ENCODE data around the gene ZMYND15. TPM values are rescaled to one million over a fixed set of nuclear protein-coding genes. Genes with fewer than 3 reads are reported as not detected.
A peak's percentile ranks its signal among the peaks of the same experiment; 100 is the strongest.

Gene ZMYND15
- total and polyA plus RNA-seq, 2 of the 13 experiments (the other 11 are each of a cell fraction or from before 2014, with no cell fraction given) = 0.24 to 2.7 TPM

DNA sequence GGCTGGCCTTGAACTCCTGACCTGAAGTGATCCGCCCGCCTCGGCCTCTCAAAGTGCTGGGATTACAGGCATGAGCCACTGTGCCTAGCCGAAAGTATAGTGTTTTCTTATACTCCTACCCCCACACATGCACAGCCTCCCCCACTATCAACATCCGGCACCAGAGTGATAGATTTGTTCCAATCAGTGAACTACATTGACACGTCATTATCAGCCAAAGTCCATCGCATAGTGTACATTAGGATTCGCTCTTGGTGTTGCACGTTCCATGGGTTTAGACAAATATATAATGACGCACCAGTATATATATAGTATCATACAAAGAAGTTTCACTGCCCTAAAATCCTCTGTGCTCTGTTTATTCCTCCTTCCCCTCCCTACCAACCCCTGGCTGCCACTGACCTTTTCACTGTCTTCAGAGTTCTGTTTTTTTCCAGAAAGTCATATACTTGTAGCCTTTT lies 20.2 kb downstream of the ZMYND15 start (continued):
- TF ChIP-seq, protein P1, sequence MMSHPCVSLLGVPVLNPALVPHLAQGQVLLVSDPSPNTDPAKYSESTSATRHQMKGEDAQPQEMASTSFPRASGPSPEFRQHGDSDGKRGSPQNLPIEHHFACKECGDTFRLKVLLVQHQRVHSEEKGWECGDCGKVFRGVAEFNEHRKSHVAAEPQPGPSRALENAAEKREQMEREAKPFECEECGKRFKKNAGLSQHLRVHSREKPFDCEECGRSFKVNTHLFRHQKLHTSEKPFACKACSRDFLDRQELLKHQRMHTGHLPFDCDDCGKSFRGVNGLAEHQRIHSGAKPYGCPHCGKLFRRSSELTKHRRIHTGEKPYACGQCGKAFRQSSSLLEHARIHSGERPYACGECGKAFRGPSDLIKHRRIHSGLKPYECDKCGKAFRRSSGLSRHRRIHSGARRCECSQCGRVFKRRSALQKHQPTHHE (CRISPR knock-in tag; IDR thresholded peaks at IDR 0.05; ENCODE audit: borderline replicate concordance) = peak; percentile 69; the same call in 1 of the 2 replicates
- peak; percentile 92 for TF ChIP-seq SAP130 (CRISPR knock-in tag; IDR thresholded peaks at IDR 0.05; ENCODE audit: low read depth)
- TF ChIP-seq ZFP36 (IDR thresholded peaks at IDR 0.05; ENCODE audit: borderline replicate concordance, low read depth, low read length, partially characterized antibody) = no peak
- TF ChIP-seq, protein P2, sequence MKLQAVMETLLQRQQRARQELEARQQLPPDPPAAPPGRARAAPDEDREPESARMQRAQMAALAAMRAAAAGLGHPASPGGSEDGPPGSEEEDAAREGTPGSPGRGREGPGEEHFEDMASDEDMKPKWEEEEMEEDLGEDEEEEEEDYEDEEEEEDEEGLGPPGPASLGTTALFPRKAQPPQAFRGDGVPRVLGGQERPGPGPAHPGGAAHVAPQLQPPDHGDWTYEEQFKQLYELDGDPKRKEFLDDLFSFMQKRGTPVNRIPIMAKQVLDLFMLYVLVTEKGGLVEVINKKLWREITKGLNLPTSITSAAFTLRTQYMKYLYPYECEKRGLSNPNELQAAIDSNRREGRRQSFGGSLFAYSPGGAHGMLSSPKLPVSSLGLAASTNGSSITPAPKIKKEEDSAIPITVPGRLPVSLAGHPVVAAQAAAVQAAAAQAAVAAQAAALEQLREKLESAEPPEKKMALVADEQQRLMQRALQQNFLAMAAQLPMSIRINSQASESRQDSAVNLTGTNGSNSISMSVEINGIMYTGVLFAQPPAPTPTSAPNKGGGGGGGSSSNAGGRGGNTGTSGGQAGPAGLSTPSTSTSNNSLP (IDR thresholded peaks at IDR 0.05; ENCODE audit: low read depth, low read length) = peak; percentile 97
- TF ChIP-seq, protein P3, sequence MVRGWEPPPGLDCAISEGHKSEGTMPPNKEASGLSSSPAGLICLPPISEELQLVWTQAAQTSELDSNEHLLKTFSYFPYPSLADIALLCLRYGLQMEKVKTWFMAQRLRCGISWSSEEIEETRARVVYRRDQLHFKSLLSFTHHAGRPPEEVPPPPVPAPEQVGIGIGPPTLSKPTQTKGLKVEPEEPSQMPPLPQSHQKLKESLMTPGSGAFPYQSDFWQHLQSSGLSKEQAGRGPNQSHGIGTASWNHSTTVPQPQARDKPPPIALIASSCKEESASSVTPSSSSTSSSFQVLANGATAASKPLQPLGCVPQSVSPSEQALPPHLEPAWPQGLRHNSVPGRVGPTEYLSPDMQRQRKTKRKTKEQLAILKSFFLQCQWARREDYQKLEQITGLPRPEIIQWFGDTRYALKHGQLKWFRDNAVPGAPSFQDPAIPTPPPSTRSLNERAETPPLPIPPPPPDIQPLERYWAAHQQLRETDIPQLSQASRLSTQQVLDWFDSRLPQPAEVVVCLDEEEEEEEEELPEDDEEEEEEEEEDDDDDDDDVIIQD (CRISPR knock-in tag; IDR thresholded peaks at IDR 0.05; ENCODE audit: low read depth) = peak; percentile 71
- TF ChIP-seq MIXL1 (CRISPR knock-in tag; IDR thresholded peaks at IDR 0.05) = peak; percentile 95
- no peak for TF ChIP-seq SCMH1 (CRISPR knock-in tag; IDR thresholded peaks at IDR 0.05; ENCODE audit: borderline replicate concordance)
- 0 out of 2 replicates have a peak, but pooled peaks have one; percentile 50 for TF ChIP-seq ZNF124 (CRISPR knock-in tag; IDR thresholded peaks at IDR 0.05)
- TF ChIP-seq RARG (CRISPR knock-in tag; IDR thresholded peaks at IDR 0.05; ENCODE audit: low read depth) = no peak
- TF ChIP-seq SOX5 (CRISPR knock-in tag; IDR thresholded peaks at IDR 0.05; ENCODE audit: borderline replicate concordance) = peak; percentile 86; the same call in 1 of the 2 replicates
- TF ChIP-seq, protein P4, sequence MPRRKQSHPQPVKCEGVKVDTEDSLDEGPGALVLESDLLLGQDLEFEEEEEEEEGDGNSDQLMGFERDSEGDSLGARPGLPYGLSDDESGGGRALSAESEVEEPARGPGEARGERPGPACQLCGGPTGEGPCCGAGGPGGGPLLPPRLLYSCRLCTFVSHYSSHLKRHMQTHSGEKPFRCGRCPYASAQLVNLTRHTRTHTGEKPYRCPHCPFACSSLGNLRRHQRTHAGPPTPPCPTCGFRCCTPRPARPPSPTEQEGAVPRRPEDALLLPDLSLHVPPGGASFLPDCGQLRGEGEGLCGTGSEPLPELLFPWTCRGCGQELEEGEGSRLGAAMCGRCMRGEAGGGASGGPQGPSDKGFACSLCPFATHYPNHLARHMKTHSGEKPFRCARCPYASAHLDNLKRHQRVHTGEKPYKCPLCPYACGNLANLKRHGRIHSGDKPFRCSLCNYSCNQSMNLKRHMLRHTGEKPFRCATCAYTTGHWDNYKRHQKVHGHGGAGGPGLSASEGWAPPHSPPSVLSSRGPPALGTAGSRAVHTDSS (CRISPR knock-in tag; conservative IDR thresholded peaks at IDR 0.05) = no peak
- no peak for TF ChIP-seq SIN3B (IDR thresholded peaks at IDR 0.05; ENCODE audit: low read length)
- TF ChIP-seq, protein P5, sequence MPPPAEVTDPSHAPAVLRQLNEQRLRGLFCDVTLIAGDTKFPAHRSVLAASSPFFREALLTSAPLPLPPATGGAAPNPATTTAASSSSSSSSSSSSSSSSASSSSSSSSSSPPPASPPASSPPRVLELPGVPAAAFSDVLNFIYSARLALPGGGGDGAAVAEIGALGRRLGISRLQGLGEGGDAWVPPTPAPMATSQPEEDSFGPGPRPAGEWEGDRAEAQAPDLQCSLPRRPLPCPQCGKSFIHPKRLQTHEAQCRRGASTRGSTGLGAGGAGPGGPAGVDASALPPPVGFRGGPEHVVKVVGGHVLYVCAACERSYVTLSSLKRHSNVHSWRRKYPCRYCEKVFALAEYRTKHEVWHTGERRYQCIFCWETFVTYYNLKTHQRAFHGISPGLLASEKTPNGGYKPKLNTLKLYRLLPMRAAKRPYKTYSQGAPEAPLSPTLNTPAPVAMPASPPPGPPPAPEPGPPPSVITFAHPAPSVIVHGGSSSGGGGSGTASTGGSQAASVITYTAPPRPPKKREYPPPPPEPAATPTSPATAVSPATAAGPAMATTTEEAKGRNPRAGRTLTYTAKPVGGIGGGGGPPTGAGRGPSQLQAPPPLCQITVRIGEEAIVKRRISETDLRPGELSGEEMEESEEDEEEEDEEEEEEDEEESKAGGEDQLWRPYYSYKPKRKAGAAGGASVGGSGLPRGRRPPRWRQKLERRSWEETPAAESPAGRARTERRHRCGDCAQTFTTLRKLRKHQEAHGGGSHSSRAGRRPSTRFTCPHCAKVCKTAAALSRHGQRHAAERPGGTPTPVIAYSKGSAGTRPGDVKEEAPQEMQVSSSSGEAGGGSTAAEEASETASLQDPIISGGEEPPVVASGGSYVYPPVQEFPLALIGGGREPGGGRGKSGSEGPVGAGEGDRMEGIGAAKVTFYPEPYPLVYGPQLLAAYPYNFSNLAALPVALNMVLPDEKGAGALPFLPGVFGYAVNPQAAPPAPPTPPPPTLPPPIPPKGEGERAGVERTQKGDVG (CRISPR knock-in tag; IDR thresholded peaks at IDR 0.05; ENCODE audit: borderline replicate concordance) = 0 out of 2 replicates have a peak, but pooled peaks have one; percentile 24
- peak; percentile 89 for TF ChIP-seq MEIS1 (CRISPR knock-in tag; IDR thresholded peaks at IDR 0.05; ENCODE audit: borderline replicate concordance)
- no peak for TF ChIP-seq ZNF224 (CRISPR knock-in tag; IDR thresholded peaks at IDR 0.05)
- no peak for TF ChIP-seq SAFB2 (CRISPR knock-in tag; IDR thresholded peaks at IDR 0.05; ENCODE audit: borderline replicate concordance, low read depth)
- TF ChIP-seq MYNN (CRISPR knock-in tag; IDR thresholded peaks at IDR 0.05; ENCODE audit: low read depth) = no peak
- TF ChIP-seq ATAD3A (CRISPR knock-in tag; IDR thresholded peaks at IDR 0.05) = no peak
- TF ChIP-seq HNRNPUL1 (IDR thresholded peaks at IDR 0.05; ENCODE audit: low read depth, low read length) = no peak
- peak; percentile 61; the same call in 1 of the 2 replicates for TF ChIP-seq YEATS2 (CRISPR knock-in tag; IDR thresholded peaks at IDR 0.05; ENCODE audit: borderline replicate concordance)
